BJ (cell line): ENCODE results near the gene HPS1. TPM values are rescaled to one million over a fixed set of nuclear protein-coding genes. Genes with fewer than 3 reads are reported as not detected.
A peak's percentile ranks its signal among the peaks of the same experiment; 100 is the strongest.

Experiments
- CTCF ChIA-PET: fragments of 350-600 bp; formaldehyde crosslinking; extraction: SDS; loops from one replicate; lab custom pipeline; 2021; ENCODE audit warnings: antibody characterized with exemption, inconsistent platforms; lab: Yijun Ruan, JAX
- POLR2A ChIA-PET: fragments of 300-600 bp; sonication (Branson Sonifier 250); formaldehyde crosslinking; extraction: SDS; loops from one replicate; lab custom pipeline; 2021; ENCODE audit warnings: antibody characterized with exemption; lab: Charles Lee
- DNase-seq: peaks from one replicate; pipeline ENCODE4 v3.0.0-alpha.2; 2011; ENCODE audit warnings: low read depth
- H3K27me3 ChIP-seq: 2 replicates; pipeline ENCODE4 v1.6.0; 2011; ENCODE audit warnings: low read length; ENCODE audit not compliant: control insufficient read depth, insufficient read depth
- H3K36me3 ChIP-seq: 2 replicates; pipeline ENCODE4 v1.5.1; 2011; ENCODE audit warnings: low read length; ENCODE audit not compliant: control insufficient read depth, insufficient read depth
- H3K4me3 ChIP-seq: 2 replicates; pipeline ENCODE4 v1.5.1; 2011; ENCODE audit warnings: low read depth, mild to moderate bottlenecking, control low read depth, low read length
- polyA minus RNA-seq: library from RNA; depleted of rRNA, polyadenylated mRNA; stranded (reverse); fragments of >200 nt; gene quantifications from 2 replicates; pipeline ENCODE4 v1.2.3, GENCODE V29; 2011; rRNA and poly(A)+ RNA removed
- polyA plus RNA-seq: library from polyadenylated mRNA; depleted of rRNA; stranded (reverse); fragments of >200 nt; gene quantifications from 2 replicates; pipeline ENCODE4 v1.2.3, GENCODE V29; 2011; rRNA removed
- TF ChIP-seq, protein P1 (sequence below): IDR thresholded peaks from 2 replicates; pipeline ENCODE4 v1.5.1; 2011; ENCODE audit warnings: low read depth, mild to moderate bottlenecking, control low read depth, inconsistent platforms, low read length, moderate library complexity; ENCODE audit not compliant: insufficient read depth

HPS1 gene
- polyA plus RNA-seq (45.8 and 88.8 TPM in 2 replicates), polyA minus RNA-seq (39.3 and 51.3 TPM in 2 replicates)

DNA sequence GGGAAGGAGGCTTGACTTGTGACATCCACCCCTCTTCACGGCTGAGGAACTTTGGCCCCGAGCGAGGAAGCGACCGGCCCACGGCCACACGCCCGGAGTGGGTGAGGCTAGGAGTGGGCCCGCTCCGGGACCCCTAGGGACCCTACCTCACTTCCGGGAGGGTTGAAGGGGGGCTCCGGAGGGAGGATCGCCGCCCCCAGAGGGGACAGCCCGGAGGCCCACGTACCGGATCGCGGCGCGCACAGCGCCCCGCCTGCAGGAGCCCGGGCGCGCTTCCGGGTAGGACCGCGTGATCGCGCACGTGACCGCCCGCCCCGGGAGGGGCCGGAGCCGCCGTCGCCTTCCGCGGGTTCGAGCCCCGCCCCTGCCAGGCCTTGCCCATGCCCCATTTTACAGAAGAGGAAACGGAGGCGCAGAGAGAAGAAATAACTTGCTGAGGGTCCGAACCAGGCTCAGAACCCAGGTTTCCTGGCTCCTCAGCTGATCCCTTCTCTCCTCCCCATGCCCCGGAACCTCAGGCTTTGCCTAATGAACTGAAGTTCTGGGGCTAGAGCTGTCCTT lies at the start of gene HPS1:
Gene HPS1 (minus strand): TSS at position 275 of the 561 bp plus-strand sequence. CDS start 3,695 bp downstream, outside the sequence.
- TF ChIP-seq, protein P1, sequence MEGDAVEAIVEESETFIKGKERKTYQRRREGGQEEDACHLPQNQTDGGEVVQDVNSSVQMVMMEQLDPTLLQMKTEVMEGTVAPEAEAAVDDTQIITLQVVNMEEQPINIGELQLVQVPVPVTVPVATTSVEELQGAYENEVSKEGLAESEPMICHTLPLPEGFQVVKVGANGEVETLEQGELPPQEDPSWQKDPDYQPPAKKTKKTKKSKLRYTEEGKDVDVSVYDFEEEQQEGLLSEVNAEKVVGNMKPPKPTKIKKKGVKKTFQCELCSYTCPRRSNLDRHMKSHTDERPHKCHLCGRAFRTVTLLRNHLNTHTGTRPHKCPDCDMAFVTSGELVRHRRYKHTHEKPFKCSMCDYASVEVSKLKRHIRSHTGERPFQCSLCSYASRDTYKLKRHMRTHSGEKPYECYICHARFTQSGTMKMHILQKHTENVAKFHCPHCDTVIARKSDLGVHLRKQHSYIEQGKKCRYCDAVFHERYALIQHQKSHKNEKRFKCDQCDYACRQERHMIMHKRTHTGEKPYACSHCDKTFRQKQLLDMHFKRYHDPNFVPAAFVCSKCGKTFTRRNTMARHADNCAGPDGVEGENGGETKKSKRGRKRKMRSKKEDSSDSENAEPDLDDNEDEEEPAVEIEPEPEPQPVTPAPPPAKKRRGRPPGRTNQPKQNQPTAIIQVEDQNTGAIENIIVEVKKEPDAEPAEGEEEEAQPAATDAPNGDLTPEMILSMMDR = no peak
- ChIA-PET POLR2A (no interaction called here), CTCF (interaction anchor here (1.0 to 1.3 kb wide), 2 partner anchors 22 to 205 kb away, joined by 3 to 4 read pairs; no protein-coding TSS in a partner anchor)
- Histone ChIP-seq H3K27me3 (no peaks in the 10 kb centered on the region), H3K36me3 (peaks cover 10% of the 10 kb centered on the region), H3K4me3 (peak within 1 kb of the TSS; percentile 77)
- DNase-seq = no peak

DNA sequence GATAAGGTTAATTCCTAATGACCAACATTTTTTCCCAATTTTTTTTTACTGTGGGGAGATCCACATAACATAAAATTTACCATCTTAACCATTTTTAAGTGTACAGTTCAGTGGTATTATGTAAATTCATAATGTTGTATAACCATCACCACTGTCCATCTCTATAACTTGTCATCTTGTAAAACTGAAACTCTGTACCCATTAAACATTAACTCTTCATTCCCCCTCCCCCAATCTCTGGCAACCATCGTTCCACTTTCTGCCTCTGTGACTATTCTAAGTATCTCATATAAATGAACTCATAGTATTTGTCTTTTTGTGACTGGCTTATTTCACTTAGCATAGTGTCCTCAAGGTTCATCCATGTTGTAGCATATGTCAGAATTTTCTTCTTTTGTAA lies 46.0 kb upstream of the HPS1 start:
- no peak for DNase-seq
- TF ChIP-seq, protein P1 = no peak
- no peak overlapping the region for H3K4me3 ChIP-seq
- H3K36me3 ChIP-seq = no peaks in the 10 kb centered on the region
- ChIA-PET POLR2A (no interaction called here), CTCF (no interaction called here)
- no peaks in the 10 kb centered on the region; the same call in 1 of the 2 replicates for H3K27me3 ChIP-seq

DNA sequence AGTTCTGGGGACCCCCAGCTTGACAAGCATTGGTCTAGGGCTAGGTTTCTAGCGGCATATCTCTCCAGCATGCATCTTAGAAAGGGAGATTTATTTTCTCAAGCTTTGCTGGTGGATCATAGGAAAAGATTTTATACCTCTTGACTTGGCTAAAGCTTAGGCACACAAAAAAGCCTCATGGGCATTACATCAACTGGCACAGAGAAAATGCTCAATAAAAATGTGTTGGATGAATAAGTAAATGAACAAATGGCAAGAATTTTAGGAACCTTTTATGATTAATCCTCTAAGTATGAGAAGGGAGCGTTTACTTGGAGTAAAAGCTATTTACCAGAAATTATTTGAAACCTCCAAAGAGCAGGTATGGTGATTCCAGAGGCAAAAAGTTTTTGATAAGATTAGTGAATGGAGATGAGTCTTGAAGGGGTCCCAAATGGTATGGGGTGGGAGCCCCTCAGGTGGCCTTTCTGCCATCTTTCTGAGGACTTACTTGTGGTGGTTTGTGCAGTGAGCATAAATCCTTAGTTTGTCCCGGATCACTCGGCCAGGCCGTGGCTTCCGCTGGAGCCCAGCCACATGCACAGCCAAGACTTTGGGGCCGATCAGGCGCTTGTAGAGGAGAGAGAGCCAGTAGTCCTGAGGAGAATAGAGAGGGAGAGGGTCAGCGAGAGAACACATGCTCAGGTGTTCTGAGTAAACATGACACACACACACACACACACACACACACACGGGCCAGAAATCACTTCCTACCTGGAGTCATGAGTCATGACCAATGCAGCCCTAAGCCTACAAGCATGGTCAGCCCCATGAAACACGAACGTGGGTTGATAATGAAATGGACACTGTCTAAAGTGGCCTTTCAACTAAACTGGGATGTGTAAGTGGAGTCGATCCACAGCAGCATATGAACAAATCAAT lies 43.1 kb upstream of the HPS1 start:
- ChIA-PET CTCF (interaction anchor here (1.1 kb wide), 1 partner anchor 10 kb away, joined by 3 read pairs; no protein-coding TSS in a partner anchor), POLR2A (no interaction called here)
- Histone ChIP-seq H3K27me3 (no peaks in the 10 kb centered on the region), H3K36me3 (no peaks in the 10 kb centered on the region), H3K4me3 (no peak overlapping the region)
- no peak for DNase-seq
- TF ChIP-seq, protein P1 = no peak

DNA sequence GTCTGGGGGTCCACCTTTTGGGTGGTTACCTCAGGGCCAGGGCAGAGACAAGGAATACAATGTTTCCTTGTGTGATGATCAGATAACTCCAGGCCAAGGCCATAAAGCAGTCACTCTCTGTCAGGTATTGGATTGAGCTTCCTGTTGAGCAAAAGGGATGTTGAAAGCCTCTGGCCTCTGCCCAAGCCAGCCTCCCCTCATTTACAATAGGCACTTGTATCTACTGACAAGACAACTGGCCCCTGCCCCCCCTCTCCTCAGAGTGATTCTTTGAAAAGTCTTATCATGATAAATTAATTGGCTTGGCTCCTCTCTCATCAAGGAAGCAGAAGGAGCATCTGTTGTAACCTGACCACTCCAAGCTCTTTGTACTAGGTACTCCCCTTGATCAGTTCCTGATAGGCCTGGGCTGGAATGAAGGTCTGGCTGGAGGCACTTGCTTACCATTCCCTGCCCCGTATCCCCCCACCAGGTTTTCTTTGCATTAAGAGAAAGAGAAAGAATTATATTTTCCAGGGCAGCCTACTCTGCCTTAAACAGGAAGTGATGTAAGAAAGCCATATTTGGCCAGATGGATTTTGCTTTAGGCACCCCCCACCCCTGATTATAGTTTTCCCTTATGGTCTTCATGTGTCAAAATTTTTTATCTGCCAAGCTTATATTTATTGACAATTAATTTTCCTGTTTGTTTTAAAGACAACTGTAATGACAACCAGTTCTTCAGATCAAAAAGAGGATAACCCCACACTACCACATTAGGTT lies 42.1 kb upstream of the HPS1 start:
- ChIA-PET CTCF (interaction anchor here (1.1 to 1.3 kb wide), 2 partner anchors 9 to 10 kb away, joined by 3 read pairs; no protein-coding TSS in a partner anchor), POLR2A (no interaction called here)
- TF ChIP-seq, protein P1 = no peak
- Histone ChIP-seq H3K36me3 (no peaks in the 10 kb centered on the region), H3K4me3 (no peak overlapping the region), H3K27me3 (no peaks in the 10 kb centered on the region)
- no peak for DNase-seq
